Renal cortex interstitium (tissue), 11 donors: Measurements from ENCODE around the gene RETREG2. TPM values are rescaled to one million over a fixed set of nuclear protein-coding genes. Genes with fewer than 3 reads are reported as not detected.

ENCODE experiments used
- DNase-seq, 11 donors: peaks; one replicate each; pipeline ENCODE4 v3.0.0-alpha.2; 2013; ENCODE audit warnings: low read depth in 9 of 11, low spot score in 4 of 11; ENCODE audit errors: extremely low read depth in 1 of 11
- polyA plus RNA-seq, 3 donors: library from polyadenylated mRNA; unstranded; fragments of 120-200 nt; gene quantifications; one replicate each; pipeline ENCODE4 v1.2.1, GENCODE V29; 2013; ENCODE audit not compliant: insufficient read length in 3 of 3

RETREG2 gene
- polyA plus RNA-seq, 3 donors, result 111 to 116 (median 116) TPM

GRCh38 chr2:219221957-219222518 lies 44.0 kb downstream of the RETREG2 start:
- DNase-seq, result no peak

GRCh38 chr2:219223831-219224610 lies 45.9 kb downstream of the RETREG2 start:
- no peak for DNase-seq

GRCh38 chr2:219225350-219225749 lies 47.3 kb downstream of the RETREG2 start:
- no peak for DNase-seq

GRCh38 chr2:219228041-219228910 lies 50.2 kb downstream of the RETREG2 start:
- DNase-seq, result no peak

- DNase-seq, result no peak
Measured at GRCh38 chr2:219228911-219229304, 50.8 kb downstream of the RETREG2 start.

- DNase-seq, result peak; percentile 90 to 99 (median 97)
Measured at GRCh38 chr2:219229305-219230058, 51.4 kb downstream of the RETREG2 start, which contains the start of the genes ANKZF1 and ATG9A. Gene ANKZF1, plus strand, starts transcription at chr2:219229806. Its CDS starts 452 bp downstream, at chr2:219230258. Gene ATG9A, minus strand, starts transcription at chr2:219229636. Its CDS starts 1,612 bp downstream, at chr2:219228024.

GRCh38 chr2:219230059-219230540 lies 52.0 kb downstream of the RETREG2 start:
- no peak for DNase-seq

- no peak for DNase-seq
Measured at GRCh38 chr2:219234331-219234730, 56.3 kb downstream of the RETREG2 start.

Other genes starting within 250 kb of the RETREG2 start
- gene CDK5R2, start 218.6 kb upstream of the RETREG2 start, polyA plus RNA-seq, result under 1 TPM in 1 of 3 donors, not detected in 2; 0.07 TPM
- gene FEV, start 193.1 kb upstream of the RETREG2 start, polyA plus RNA-seq, result under 1 TPM in 2 of 3 donors, not detected in 1; 0.14 TPM
- not detected for gene CRYBA2, start 184.9 kb upstream of the RETREG2 start, polyA plus RNA-seq
- under 1 TPM; 0.11 to 0.37 (median 0.36) TPM for gene CFAP65, start 136.8 kb upstream of the RETREG2 start, polyA plus RNA-seq
- 1 to 10 TPM; 1.3 to 2.8 (median 2.0) TPM for gene IHH, start 117.4 kb upstream of the RETREG2 start, polyA plus RNA-seq
- 10 to 100 TPM; 16.7 to 21.4 (median 17.0) TPM for gene NHEJ1, start 17.5 kb upstream of the RETREG2 start, polyA plus RNA-seq
- 10 to 100 TPM; 17.6 to 35.0 (median 22.7) TPM for gene SLC23A3, start 8.2 kb upstream of the RETREG2 start, polyA plus RNA-seq
- 10 to 100 TPM; 61.4 to 71.9 (median 68.9) TPM for gene CNPPD1, start 1.4 kb upstream of the RETREG2 start, polyA plus RNA-seq
- gene ZFAND2B, start 28.5 kb downstream of the RETREG2 start, polyA plus RNA-seq, result 10 to 100 TPM; 36.1 to 50.4 (median 43.0) TPM
- gene ABCB6, start 40.7 kb downstream of the RETREG2 start, polyA plus RNA-seq, result 10 to 100 TPM; 42.1 to 50.2 (median 44.7) TPM
- gene ATG9A, start 51.4 kb downstream of the RETREG2 start, polyA plus RNA-seq, result 10 to 100 TPM; 43.7 to 48.2 (median 48.0) TPM
- 10 to 100 TPM; 51.6 to 94.0 (median 62.8) TPM for gene ANKZF1, start 51.5 kb downstream of the RETREG2 start, polyA plus RNA-seq
- 10 to 100 TPM; 24.1 to 27.6 (median 24.4) TPM for gene GLB1L, start 67.2 kb downstream of the RETREG2 start, polyA plus RNA-seq
- gene STK16, start 67.2 kb downstream of the RETREG2 start, polyA plus RNA-seq, result 10 to 100 TPM; 37.3 to 38.3 (median 38.1) TPM
- gene TUBA4B, start 75.0 kb downstream of the RETREG2 start, polyA plus RNA-seq, result 1 to 10 TPM in 1 of 3 donors, under 1 TPM in 2; 0.79 to 1.0 (median 0.93) TPM
- 100 to 1,000 TPM in 1 of 3 donors, 10 to 100 TPM in 2; 27.7 to 111 (median 37.9) TPM for gene TUBA4A, start 75.6 kb downstream of the RETREG2 start, polyA plus RNA-seq
- gene DNAJB2, start 101.1 kb downstream of the RETREG2 start, polyA plus RNA-seq, result 10 to 100 TPM; 64.9 to 83.6 (median 72.3) TPM
- under 1 TPM in 2 of 3 donors, not detected in 1; 0.16 to 0.65 TPM for gene PTPRN, start 131.1 kb downstream of the RETREG2 start, polyA plus RNA-seq
- gene RESP18, start 154.5 kb downstream of the RETREG2 start, polyA plus RNA-seq, result not detected
- 10 to 100 TPM; 53.6 to 73.9 (median 65.7) TPM for gene DNPEP, start 209.6 kb downstream of the RETREG2 start, polyA plus RNA-seq
- 1 to 10 TPM; 6.1 to 7.0 (median 6.5) TPM for gene DES, start 240.1 kb downstream of the RETREG2 start, polyA plus RNA-seq